Activated B cell treated with CpG ODN at 0.5 μM for 24 hours (primary cell): Measurements from ENCODE around the gene TNFSF9. TPM values are rescaled to one million over a fixed set of nuclear protein-coding genes. Genes with fewer than 3 reads are reported as not detected.
A peak's percentile ranks its signal among the peaks of the same experiment; 100 is the strongest.

Source experiments
- ATAC-seq: fragments of 200-7000 bp; cut with Tn5 transposase; one replicate; pipeline ENCODE4 v1.10.0; 2021; ENCODE audit warnings: low read depth, mild to moderate bottlenecking, moderate library complexity
- CTCF ChIA-PET: fragments of 350-600 bp; sonication (Branson Sonifier 250); formaldehyde crosslinking; loops from one replicate; lab custom pipeline; 2021; ENCODE audit warnings: antibody characterized with exemption; lab: Charles Lee
- POLR2A ChIA-PET: fragments of 350-600 bp; sonication (Branson Sonifier 250); formaldehyde crosslinking; loops from one replicate; lab custom pipeline; 2021; ENCODE audit warnings: antibody characterized with exemption; lab: Charles Lee
- DNase-seq: peaks from one replicate; pipeline ENCODE4 v3.0.0; 2022
- H3K27ac Mint-ChIP-seq: one replicate; pipeline ENCODE4 v1.8.0; 2020; ENCODE audit warnings: mixed read lengths
- H3K27me3 Mint-ChIP-seq: one replicate; pipeline ENCODE4 v1.8.0; 2021; ENCODE audit warnings: mixed read lengths
- H3K36me3 Mint-ChIP-seq: one replicate; pipeline ENCODE4 v1.8.0; 2021; ENCODE audit warnings: low read depth, mixed read lengths
- H3K4me1 Mint-ChIP-seq: one replicate; pipeline ENCODE4 v1.8.0; 2021; ENCODE audit warnings: mixed read lengths
- H3K4me3 Mint-ChIP-seq: one replicate; pipeline ENCODE4 v1.8.0; 2020; ENCODE audit warnings: mild to moderate bottlenecking, mixed read lengths
- H3K9me3 Mint-ChIP-seq: one replicate; pipeline ENCODE4 v1.8.0; 2020; ENCODE audit warnings: mixed read lengths
- CTCF ChIP-seq: fragments of 200-600 bp; IDR thresholded peaks from one replicate; pipeline ENCODE4 v1.8.0; 2022; ENCODE audit warnings: antibody characterized with exemption, mild to moderate bottlenecking
- intact Hi-C: fragments of 100-400 bp; cut with micrococcal nuclease; formaldehyde crosslinking; loops from one replicate; pipeline ENCODE4 v1.15.1; 2024
- total RNA-seq: library from RNA; stranded (reverse); gene quantifications from 2 replicates; pipeline ENCODE4 v1.2.3, GENCODE V29; 2022

Gene TNFSF9
- total RNA-seq, 1 donor from 2014 or later = 7.1 TPM

DNA sequence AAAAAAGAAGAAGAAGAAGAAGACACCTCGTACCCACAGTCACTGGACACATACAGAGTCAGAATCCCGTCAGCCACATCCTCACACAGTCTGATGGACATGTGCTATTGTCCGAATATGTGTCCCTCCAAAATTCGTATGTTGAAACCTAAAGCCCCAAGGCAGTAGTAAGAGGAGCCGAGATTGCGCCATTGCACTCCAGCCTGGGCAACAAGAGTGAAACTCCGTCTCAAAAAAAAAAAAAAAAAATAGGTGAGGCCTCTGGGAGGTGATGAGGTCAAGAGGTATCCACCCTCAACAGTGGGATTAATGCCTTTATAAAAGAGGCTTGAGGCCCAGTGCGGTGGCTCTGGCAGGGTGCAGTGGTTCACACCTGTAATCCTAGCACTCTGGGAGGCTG is 46.6 kb upstream of the TNFSF9 start:
- ATAC-seq = no peak
- H3K36me3 Mint-ChIP-seq = peaks cover 6% of the 10 kb centered on the region
- peaks cover 31% of the 10 kb centered on the region for H3K4me1 Mint-ChIP-seq
- no peak overlapping the region for H3K4me3 Mint-ChIP-seq
- CTCF ChIA-PET = interaction anchor here (1.0 kb wide), 1 partner anchor 33 kb away, joined by 3 read pairs; no protein-coding TSS in a partner anchor
- H3K27me3 Mint-ChIP-seq = no peaks in the 10 kb centered on the region
- DNase-seq = no peak
- no peaks in the 10 kb centered on the region for H3K9me3 Mint-ChIP-seq
- POLR2A ChIA-PET = interaction anchor here (0.7 kb wide), 1 partner anchor 130 kb away, joined by 3 read pairs; no protein-coding TSS in a partner anchor
- intact Hi-C loops = no loop called here
- no peak for TF ChIP-seq CTCF
- no peak overlapping the region for H3K27ac Mint-ChIP-seq

DNA sequence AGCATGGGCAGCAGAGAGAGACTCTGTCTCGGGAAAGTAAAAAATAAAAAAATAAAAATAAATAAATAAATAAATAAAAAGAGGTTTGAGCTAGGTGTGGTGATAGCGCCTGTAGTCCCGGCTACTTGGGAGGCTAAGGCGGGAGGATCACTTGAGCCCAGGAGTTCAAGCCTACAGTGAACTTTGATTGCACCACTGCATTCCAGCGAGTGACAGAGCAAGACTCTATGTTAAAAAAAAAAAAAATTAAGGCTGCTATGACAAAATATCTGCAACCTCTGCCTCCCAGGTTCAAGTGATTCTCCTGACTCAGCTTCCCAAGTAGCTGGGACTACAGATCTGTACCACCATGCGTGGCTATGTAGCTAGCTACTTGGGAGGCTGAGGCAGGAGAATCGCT is 46.0 kb upstream of the TNFSF9 start:
- Mint-ChIP-seq H3K4me3 (no peak overlapping the region), H3K27me3 (no peaks in the 10 kb centered on the region), H3K27ac (no peak overlapping the region), H3K36me3 (peaks cover 6% of the 10 kb centered on the region), H3K4me1 (peaks cover 36% of the 10 kb centered on the region), H3K9me3 (no peaks in the 10 kb centered on the region)
- CTCF ChIA-PET = no interaction called here
- intact Hi-C loops = no loop called here
- TF ChIP-seq CTCF = no peak
- POLR2A ChIA-PET = no interaction called here
- DNase-seq (no peak), ATAC-seq (no peak)

DNA sequence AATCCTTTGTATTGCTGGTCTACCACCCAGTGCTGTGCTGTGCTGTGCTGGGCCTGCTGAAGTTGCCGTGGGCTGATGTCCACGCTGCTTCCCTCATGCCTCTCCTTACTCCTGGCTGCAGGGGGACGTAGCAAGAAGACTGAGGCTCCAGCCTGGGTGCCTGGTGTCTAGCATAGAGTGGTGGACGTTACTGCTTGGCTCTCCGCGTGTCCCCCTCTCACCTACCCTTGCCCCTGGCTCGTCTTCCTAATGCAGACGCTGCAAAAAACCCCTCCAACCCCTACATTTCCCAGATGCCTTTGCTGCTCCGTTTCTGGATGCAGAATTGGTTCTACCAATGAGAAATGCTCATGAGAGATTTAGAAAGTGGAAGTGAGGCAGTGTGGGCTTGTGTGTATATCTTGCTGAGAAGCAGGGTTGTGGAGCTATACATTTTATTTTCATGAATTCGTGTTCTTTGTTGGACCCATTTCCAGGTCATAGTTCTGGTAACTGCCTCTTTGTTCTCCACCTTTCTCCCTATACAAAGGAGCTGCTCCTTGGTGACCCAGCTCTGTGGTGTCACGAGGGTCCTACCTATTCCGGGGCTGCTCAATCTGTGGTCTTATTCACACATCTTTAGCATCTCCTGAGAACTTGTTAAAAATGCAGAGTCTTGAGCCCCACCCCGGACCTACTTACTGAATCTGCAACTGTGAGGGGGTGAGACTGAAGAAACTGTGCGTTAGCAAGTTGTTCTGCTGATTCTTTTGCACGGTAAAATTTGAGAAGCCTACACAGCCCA is 41.4 kb upstream of the TNFSF9 start:
- ATAC-seq = peak; percentile 95
- H3K36me3 Mint-ChIP-seq = no peaks in the 10 kb centered on the region
- H3K27me3 Mint-ChIP-seq = no peaks in the 10 kb centered on the region
- peaks cover 13% of the 10 kb centered on the region for H3K4me1 Mint-ChIP-seq
- intact Hi-C loops = loop anchor here (1.0 kb wide), 1 partner anchor 64 kb away; no protein-coding TSS in a partner anchor
- no peak for TF ChIP-seq CTCF
- no peaks in the 10 kb centered on the region for H3K9me3 Mint-ChIP-seq
- H3K4me3 Mint-ChIP-seq = peak overlapping the region; percentile 84
- ChIA-PET CTCF (no interaction called here), POLR2A (interaction anchor here (0.8 to 1.1 kb wide), 6 partner anchors 8 to 142 kb away, joined by 3 to 6 read pairs (median 3); partner anchors contain the start of genes ALKBH7, DENND1C, KHSRP and SLC25A23)
- DNase-seq = no peak
- H3K27ac Mint-ChIP-seq = peak overlapping the region; percentile 85

DNA sequence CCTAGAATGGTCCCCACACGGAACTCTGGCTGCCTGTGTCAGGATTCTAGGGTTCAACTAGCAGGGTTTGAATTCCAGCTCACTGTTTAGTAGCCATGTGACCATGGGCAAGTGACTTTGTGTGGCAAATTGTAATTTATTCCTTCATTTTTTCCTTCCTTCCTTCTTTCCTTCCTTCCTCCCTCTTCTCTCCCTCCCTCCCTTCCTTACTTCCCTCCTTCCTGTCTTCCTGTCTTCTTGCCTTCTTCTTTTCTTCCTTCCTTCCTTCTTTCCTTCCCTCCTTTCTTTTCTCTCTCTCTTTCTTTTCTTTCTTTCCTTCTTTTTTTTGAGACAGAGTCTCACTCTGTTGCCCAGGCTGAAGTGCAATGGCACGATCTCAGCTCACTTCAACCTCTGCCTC is 40.7 kb upstream of the TNFSF9 start:
- intact Hi-C loops = no loop called here

More for the DNA sequence above, 40.7 kb upstream of the TNFSF9 start:
- ATAC-seq = no peak
- Mint-ChIP-seq H3K27ac (peak overlapping the region; percentile 85), H3K4me3 (peak overlapping the region; percentile 84), H3K9me3 (no peaks in the 10 kb centered on the region), H3K36me3 (peaks cover 1% of the 10 kb centered on the region), H3K4me1 (peaks cover 13% of the 10 kb centered on the region), H3K27me3 (no peaks in the 10 kb centered on the region)
- DNase-seq = no peak
- POLR2A ChIA-PET = interaction anchor here (0.9 to 2.8 kb wide), 5 partner anchors 9 to 141 kb away, joined by 3 to 18 read pairs (median 4); partner anchors contain the start of genes DENND1C and KHSRP
- CTCF ChIA-PET = no interaction called here
- TF ChIP-seq CTCF = no peak
